A549 (cell line): ENCODE measurements around the gene NUDT14.

Source experiments
- EP300 ChIP-seq, 2 experiments: fragments of >200 bp; sonication (Bioruptor Twin); formaldehyde crosslinking; IDR thresholded peaks; 2 replicates in 1 of 2; 3 replicates in 1 of 2; pipeline ENCODE4 v1.6.1; 2016 to 2017
- TF ChIP-seq, protein P1 (sequence below): fragments of >200 bp; sonication (Bioruptor Twin); formaldehyde crosslinking; IDR thresholded peaks from 3 replicates; pipeline ENCODE4 v1.5.1; 2016
- TF ChIP-seq, protein P2 (sequence below): IDR thresholded peaks from 2 replicates; pipeline ENCODE4 v1.6.1; 2012
- TF ChIP-seq, protein P3 (sequence below): fragments of 200-600 bp; sonication (generic); IDR thresholded peaks from 2 replicates; pipeline ENCODE4 v1.6.1; 2016; ENCODE audit warnings: antibody characterized with exemption, mild to moderate bottlenecking, moderate library complexity

DNA sequence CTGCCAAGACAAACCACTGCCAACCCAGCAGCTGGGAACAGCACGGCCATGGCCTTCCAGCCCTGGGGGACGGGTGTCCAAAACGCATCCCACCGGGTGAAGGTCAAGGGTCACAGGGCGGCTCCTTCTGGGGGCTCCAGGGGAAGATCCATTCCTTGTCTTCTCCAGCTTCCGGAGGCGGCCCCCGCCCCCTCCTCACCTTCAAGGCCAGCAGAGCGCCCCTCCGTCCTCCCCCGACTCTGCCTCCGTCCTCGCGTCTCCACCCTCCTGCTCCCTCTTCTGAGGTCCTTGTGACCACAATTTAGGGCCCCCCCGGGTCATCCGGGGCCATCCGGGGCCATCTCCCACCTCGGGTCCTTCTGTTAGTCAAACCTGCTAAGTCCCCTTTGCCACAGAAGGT lies 3.9 kb upstream of the NUDT14 start:
- TF ChIP-seq EP300 (IDR thresholded peaks at IDR 0.05): no peak
- TF ChIP-seq, protein P1, sequence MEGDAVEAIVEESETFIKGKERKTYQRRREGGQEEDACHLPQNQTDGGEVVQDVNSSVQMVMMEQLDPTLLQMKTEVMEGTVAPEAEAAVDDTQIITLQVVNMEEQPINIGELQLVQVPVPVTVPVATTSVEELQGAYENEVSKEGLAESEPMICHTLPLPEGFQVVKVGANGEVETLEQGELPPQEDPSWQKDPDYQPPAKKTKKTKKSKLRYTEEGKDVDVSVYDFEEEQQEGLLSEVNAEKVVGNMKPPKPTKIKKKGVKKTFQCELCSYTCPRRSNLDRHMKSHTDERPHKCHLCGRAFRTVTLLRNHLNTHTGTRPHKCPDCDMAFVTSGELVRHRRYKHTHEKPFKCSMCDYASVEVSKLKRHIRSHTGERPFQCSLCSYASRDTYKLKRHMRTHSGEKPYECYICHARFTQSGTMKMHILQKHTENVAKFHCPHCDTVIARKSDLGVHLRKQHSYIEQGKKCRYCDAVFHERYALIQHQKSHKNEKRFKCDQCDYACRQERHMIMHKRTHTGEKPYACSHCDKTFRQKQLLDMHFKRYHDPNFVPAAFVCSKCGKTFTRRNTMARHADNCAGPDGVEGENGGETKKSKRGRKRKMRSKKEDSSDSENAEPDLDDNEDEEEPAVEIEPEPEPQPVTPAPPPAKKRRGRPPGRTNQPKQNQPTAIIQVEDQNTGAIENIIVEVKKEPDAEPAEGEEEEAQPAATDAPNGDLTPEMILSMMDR: no peak
- TF ChIP-seq, protein P2, sequence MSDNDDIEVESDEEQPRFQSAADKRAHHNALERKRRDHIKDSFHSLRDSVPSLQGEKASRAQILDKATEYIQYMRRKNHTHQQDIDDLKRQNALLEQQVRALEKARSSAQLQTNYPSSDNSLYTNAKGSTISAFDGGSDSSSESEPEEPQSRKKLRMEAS: no peak
- TF ChIP-seq, protein P3, sequence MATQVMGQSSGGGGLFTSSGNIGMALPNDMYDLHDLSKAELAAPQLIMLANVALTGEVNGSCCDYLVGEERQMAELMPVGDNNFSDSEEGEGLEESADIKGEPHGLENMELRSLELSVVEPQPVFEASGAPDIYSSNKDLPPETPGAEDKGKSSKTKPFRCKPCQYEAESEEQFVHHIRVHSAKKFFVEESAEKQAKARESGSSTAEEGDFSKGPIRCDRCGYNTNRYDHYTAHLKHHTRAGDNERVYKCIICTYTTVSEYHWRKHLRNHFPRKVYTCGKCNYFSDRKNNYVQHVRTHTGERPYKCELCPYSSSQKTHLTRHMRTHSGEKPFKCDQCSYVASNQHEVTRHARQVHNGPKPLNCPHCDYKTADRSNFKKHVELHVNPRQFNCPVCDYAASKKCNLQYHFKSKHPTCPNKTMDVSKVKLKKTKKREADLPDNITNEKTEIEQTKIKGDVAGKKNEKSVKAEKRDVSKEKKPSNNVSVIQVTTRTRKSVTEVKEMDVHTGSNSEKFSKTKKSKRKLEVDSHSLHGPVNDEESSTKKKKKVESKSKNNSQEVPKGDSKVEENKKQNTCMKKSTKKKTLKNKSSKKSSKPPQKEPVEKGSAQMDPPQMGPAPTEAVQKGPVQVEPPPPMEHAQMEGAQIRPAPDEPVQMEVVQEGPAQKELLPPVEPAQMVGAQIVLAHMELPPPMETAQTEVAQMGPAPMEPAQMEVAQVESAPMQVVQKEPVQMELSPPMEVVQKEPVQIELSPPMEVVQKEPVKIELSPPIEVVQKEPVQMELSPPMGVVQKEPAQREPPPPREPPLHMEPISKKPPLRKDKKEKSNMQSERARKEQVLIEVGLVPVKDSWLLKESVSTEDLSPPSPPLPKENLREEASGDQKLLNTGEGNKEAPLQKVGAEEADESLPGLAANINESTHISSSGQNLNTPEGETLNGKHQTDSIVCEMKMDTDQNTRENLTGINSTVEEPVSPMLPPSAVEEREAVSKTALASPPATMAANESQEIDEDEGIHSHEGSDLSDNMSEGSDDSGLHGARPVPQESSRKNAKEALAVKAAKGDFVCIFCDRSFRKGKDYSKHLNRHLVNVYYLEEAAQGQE: no peak
